ENCODE results near the gene GLB1L.

DNA sequence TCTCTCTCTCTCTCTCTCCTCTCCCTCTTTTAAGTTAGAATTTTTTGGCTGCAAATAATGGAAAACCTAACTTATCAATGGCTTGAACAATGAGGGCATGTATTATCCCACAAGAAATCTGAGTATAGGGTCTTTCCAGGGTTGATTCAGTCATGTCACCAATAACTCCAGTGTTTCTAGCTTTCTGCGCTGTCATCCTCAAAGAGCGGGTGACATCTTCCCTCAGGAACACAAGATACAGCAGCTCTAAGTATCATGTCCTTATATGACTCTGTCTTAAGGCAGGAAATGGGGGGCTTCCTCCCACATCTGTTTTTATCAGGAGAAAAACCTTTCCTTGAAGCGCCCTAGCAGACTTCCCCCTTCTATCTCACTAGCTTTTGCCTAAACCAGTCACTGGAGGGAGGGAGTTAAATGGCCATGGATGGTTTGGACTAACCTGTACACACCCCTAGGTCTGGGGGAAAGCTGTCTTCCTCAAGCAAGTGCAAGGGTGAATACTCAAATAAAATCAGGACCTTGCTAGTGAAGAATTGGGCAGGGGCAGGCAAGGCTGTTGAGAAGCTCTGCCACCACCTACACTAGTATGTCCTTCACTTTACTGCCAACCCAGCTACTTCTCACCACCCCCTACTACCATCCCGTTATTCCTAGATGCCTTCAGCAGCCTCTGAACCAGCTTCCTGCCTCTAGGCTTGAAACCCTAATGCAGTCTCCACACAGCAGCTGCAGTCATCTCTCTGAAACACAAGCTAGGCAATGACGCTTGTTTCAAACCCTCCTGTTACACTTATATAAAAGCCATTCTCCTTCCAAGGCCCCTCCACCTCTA is 16.0 kb upstream of the GLB1L start:
- TF ChIP-seq, protein P1, sequence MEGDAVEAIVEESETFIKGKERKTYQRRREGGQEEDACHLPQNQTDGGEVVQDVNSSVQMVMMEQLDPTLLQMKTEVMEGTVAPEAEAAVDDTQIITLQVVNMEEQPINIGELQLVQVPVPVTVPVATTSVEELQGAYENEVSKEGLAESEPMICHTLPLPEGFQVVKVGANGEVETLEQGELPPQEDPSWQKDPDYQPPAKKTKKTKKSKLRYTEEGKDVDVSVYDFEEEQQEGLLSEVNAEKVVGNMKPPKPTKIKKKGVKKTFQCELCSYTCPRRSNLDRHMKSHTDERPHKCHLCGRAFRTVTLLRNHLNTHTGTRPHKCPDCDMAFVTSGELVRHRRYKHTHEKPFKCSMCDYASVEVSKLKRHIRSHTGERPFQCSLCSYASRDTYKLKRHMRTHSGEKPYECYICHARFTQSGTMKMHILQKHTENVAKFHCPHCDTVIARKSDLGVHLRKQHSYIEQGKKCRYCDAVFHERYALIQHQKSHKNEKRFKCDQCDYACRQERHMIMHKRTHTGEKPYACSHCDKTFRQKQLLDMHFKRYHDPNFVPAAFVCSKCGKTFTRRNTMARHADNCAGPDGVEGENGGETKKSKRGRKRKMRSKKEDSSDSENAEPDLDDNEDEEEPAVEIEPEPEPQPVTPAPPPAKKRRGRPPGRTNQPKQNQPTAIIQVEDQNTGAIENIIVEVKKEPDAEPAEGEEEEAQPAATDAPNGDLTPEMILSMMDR (IDR thresholded peaks at IDR 0.05; ENCODE audit: poor library complexity): no peak
- TF ChIP-seq EZH2 (IDR thresholded peaks at IDR 0.05; ENCODE audit: borderline replicate concordance): no peak
- no peak for TF ChIP-seq EZH2phosphoT487 (IDR thresholded peaks at IDR 0.05; ENCODE audit: low read depth, severe bottlenecking, unreplicated experiment)

Measured in hepatocyte (in vitro differentiated cells).